H1 (cell line): ENCODE data around the gene PLBD2. TPM values are rescaled to one million over a fixed set of nuclear protein-coding genes. Genes with fewer than 3 reads are reported as not detected.

Source experiments
- CREB1 ChIP-seq: IDR thresholded peaks from 2 replicates; pipeline ENCODE4 v1.6.1; 2012; ENCODE audit warnings: inconsistent platforms
- MAFK ChIP-seq: IDR thresholded peaks from 2 replicates; pipeline ENCODE4 v1.6.1; 2012; ENCODE audit warnings: low read depth, mild to moderate bottlenecking, improper control_type of control experiment, low read length
- SIRT6 ChIP-seq: IDR thresholded peaks from one replicate; pipeline ENCODE4 v1.7.1; 2012; ENCODE audit warnings: low read length, inconsistent platforms
- TAF1 ChIP-seq: IDR thresholded peaks from 2 replicates; pipeline ENCODE4 v1.6.1; 2011; ENCODE audit warnings: mild to moderate bottlenecking, low read depth, low read length
- TBP ChIP-seq: IDR thresholded peaks from 2 replicates; pipeline ENCODE4 v1.6.1; 2011; ENCODE audit warnings: low read depth, low read length, improper control_type of control experiment
- ZNF274 ChIP-seq: IDR thresholded peaks from 2 replicates; pipeline ENCODE4 v1.7.0; 2012; ENCODE audit warnings: low read length, borderline replicate concordance; ENCODE audit errors: extremely low read depth
- polyA plus RNA-seq, 7 experiments: library from polyadenylated mRNA; depleted of rRNA in 3 of 7; stranded (reverse) in 5 of 7; unstranded in 2 of 7; fragments of >200 nt in 5 of 7; fragments of 200-250 nt in 2 of 7; gene quantifications; 1 replicate in 5 of 7; 2 replicates in 1 of 7; 4 replicates in 1 of 7; pipeline versions ENCODE4 v1.2.1 to v1.2.3, GENCODE V29; 2011 to 2013; ENCODE audit warnings: missing spikeins in 2 of 7, mixed read lengths in 2 of 7
- total RNA-seq: library from RNA; stranded (reverse); fragmentation: NEBNext Ultra II Directional; extraction: Animal tissue kit (Norgen Biotek cat#: 25700); gene quantifications from 2 replicates; pipeline ENCODE4 v1.2.1, GENCODE V29; 2021
- TF ChIP-seq, protein P1 (sequence below): fragments of 300-600 bp; sonication (generic); IDR thresholded peaks from 2 replicates; pipeline ENCODE4 v1.7.1; 2012; ENCODE audit warnings: low read length, moderate library complexity, mild to moderate bottlenecking, inconsistent platforms; ENCODE audit not compliant: insufficient replicate concordance

Gene PLBD2
- total and polyA plus RNA-seq, 2 of the 8 experiments (the other 6 are each of a cell fraction or from before 2014, with no cell fraction given) = 16.8 to 33.5 TPM

GRCh38 chr12:113405694-113406093 is 47.3 kb downstream of the PLBD2 start (continued):
- TF ChIP-seq, protein P1, sequence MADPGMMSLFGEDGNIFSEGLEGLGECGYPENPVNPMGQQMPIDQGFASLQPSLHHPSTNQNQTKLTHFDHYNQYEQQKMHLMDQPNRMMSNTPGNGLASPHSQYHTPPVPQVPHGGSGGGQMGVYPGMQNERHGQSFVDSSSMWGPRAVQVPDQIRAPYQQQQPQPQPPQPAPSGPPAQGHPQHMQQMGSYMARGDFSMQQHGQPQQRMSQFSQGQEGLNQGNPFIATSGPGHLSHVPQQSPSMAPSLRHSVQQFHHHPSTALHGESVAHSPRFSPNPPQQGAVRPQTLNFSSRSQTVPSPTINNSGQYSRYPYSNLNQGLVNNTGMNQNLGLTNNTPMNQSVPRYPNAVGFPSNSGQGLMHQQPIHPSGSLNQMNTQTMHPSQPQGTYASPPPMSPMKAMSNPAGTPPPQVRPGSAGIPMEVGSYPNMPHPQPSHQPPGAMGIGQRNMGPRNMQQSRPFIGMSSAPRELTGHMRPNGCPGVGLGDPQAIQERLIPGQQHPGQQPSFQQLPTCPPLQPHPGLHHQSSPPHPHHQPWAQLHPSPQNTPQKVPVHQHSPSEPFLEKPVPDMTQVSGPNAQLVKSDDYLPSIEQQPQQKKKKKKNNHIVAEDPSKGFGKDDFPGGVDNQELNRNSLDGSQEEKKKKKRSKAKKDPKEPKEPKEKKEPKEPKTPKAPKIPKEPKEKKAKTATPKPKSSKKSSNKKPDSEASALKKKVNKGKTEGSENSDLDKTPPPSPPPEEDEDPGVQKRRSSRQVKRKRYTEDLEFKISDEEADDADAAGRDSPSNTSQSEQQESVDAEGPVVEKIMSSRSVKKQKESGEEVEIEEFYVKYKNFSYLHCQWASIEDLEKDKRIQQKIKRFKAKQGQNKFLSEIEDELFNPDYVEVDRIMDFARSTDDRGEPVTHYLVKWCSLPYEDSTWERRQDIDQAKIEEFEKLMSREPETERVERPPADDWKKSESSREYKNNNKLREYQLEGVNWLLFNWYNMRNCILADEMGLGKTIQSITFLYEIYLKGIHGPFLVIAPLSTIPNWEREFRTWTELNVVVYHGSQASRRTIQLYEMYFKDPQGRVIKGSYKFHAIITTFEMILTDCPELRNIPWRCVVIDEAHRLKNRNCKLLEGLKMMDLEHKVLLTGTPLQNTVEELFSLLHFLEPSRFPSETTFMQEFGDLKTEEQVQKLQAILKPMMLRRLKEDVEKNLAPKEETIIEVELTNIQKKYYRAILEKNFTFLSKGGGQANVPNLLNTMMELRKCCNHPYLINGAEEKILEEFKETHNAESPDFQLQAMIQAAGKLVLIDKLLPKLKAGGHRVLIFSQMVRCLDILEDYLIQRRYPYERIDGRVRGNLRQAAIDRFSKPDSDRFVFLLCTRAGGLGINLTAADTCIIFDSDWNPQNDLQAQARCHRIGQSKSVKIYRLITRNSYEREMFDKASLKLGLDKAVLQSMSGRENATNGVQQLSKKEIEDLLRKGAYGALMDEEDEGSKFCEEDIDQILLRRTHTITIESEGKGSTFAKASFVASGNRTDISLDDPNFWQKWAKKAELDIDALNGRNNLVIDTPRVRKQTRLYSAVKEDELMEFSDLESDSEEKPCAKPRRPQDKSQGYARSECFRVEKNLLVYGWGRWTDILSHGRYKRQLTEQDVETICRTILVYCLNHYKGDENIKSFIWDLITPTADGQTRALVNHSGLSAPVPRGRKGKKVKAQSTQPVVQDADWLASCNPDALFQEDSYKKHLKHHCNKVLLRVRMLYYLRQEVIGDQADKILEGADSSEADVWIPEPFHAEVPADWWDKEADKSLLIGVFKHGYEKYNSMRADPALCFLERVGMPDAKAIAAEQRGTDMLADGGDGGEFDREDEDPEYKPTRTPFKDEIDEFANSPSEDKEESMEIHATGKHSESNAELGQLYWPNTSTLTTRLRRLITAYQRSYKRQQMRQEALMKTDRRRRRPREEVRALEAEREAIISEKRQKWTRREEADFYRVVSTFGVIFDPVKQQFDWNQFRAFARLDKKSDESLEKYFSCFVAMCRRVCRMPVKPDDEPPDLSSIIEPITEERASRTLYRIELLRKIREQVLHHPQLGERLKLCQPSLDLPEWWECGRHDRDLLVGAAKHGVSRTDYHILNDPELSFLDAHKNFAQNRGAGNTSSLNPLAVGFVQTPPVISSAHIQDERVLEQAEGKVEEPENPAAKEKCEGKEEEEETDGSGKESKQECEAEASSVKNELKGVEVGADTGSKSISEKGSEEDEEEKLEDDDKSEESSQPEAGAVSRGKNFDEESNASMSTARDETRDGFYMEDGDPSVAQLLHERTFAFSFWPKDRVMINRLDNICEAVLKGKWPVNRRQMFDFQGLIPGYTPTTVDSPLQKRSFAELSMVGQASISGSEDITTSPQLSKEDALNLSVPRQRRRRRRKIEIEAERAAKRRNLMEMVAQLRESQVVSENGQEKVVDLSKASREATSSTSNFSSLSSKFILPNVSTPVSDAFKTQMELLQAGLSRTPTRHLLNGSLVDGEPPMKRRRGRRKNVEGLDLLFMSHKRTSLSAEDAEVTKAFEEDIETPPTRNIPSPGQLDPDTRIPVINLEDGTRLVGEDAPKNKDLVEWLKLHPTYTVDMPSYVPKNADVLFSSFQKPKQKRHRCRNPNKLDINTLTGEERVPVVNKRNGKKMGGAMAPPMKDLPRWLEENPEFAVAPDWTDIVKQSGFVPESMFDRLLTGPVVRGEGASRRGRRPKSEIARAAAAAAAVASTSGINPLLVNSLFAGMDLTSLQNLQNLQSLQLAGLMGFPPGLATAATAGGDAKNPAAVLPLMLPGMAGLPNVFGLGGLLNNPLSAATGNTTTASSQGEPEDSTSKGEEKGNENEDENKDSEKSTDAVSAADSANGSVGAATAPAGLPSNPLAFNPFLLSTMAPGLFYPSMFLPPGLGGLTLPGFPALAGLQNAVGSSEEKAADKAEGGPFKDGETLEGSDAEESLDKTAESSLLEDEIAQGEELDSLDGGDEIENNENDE = no peak
- TF ChIP-seq ZNF274 = no peak
- no peak for TF ChIP-seq TAF1
- no peak for TF ChIP-seq MAFK
- no peak for TF ChIP-seq TBP
- TF ChIP-seq SIRT6 = no peak
- TF ChIP-seq CREB1 = no peak
